ENCODE measurements around the gene KCNH3. TPM values are rescaled to one million over a fixed set of nuclear protein-coding genes. Genes with fewer than 3 reads are reported as not detected.

Gene KCNH3
- total and polyA plus RNA-seq, 2 of the 4 experiments (the other 2 are of a cell fraction): 0.10 TPM; not detected in 1

DNA sequence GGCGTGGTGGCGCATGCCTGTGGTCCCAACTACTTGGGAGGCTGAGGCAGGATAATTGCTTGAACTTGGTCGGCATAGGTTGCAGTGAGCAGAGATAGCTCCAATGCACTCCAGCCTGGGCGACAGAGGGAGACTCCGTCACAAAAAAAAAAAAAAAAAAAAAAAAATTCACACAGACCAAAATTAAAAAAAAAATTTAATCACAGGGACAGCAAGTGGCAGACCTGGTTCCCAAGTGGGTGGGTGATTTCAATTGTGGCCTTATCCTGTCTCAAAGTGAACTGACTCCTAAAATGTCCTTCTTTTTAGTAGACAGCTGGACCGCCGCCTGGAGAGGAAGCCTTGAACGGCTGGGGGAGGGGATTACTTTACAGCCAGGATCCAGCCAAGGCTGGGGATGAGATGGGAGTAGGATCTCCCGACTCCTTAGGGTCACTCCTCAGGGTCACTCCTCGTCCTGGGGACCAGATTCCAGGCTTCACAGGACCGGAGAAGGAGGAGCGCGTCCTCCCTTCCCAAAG is 1.5 kb upstream of the KCNH3 start:
- Histone ChIP-seq H2BK120ac (ENCODE audit: low read depth, low read length) (no peak overlapping the region), H2BK5ac (ENCODE audit: low read depth, low read length, poor library complexity, severe bottlenecking) (no peak overlapping the region), H3K14ac (replicated peaks; ENCODE audit: low read depth, low read length) (no peak overlapping the region), H3K4ac (ENCODE audit: low read depth, low read length) (no peak overlapping the region), H2AK5ac (ENCODE audit: low read depth, low read length) (no peak overlapping the region), H3K9me1 (ENCODE audit: insufficient read depth, low read length) (no peaks in the 10 kb centered on the region), H4K8ac (ENCODE audit: low read depth in 2 of 2, low read length in 2 of 2) (no peak overlapping the region), H2AFZ (replicated peaks; ENCODE audit: low read length, poor library complexity) (peak overlapping the region; percentile 80), H4K5ac (ENCODE audit: low read depth, low read length) (no peak overlapping the region), H3K9ac (ENCODE audit: low read depth, low read length) (no peak overlapping the region), H3K9me3 (ENCODE audit: control insufficient read depth, insufficient read depth, low read length) (no peaks in the 10 kb centered on the region), H4K91ac (ENCODE audit: insufficient read depth, low read depth, low read length) (no peak overlapping the region), H3K18ac (ENCODE audit: low read depth, low read length) (no peak overlapping the region), H3K4me3 (ENCODE audit: insufficient read depth, low read depth, low read length) (peak overlapping the region; percentile 15; the same call in 1 of the 2 replicates), H2AK9ac (replicated peaks; ENCODE audit: low read depth, low read length, poor library complexity) (peak overlapping the region; percentile 75), H3K27me3 (ENCODE audit: control insufficient read depth, insufficient read depth, low read length) (peaks cover 43% of the 10 kb centered on the region), H2BK20ac (ENCODE audit: low read depth, low read length) (no peak overlapping the region), H3K27ac (ENCODE audit: insufficient read depth, low read length) (no peak overlapping the region), H3K4me1 (ENCODE audit: control insufficient read depth, insufficient read depth, low read length) (0 out of 2 replicates have a peak, but pooled peaks cover 2% of the 10 kb centered on the region), H3K23ac (ENCODE audit: low read depth, low read length) (0 out of 2 replicates have a peak overlapping the region, but pooled peaks have one; percentile 57), H4K20me1 (ENCODE audit: insufficient read depth, low read length) (no peaks in the 10 kb centered on the region; the same call in 1 of the 2 replicates), H3K4me2 (ENCODE audit: low read depth, low read length) (peak overlapping the region; percentile 56), H2BK15ac (ENCODE audit: low read depth, low read length) (no peak overlapping the region), H3K36me3 (ENCODE audit: control insufficient read depth, insufficient read depth, low read length) (no peaks in the 10 kb centered on the region), H3K79me1 (ENCODE audit: low read depth in 1 of 2, low read length in 2 of 2) (no peaks in the 10 kb centered on the region), H3K56ac (ENCODE audit: extremely low read depth, insufficient read depth, low read length) (no peak overlapping the region)
- no peak for ATAC-seq (ENCODE audit: low read depth)
- no peak for DNase-seq
- CTCF ChIA-PET: interaction anchor here (1.3 kb wide), 1 partner anchor 179 kb away, joined by 4 read pairs; no protein-coding TSS in a partner anchor
- dilution Hi-C loops (cut with HindIII; ENCODE audit: low sequenced_read_pairs, unreplicated experiment): no loop called here
- no TSS peak for BruUV-seq (replicated peaks)
- POLR2A ChIA-PET (ENCODE audit: unreplicated experiment): no interaction called here
- intact Hi-C loops (cut with micrococcal nuclease): no loop called here
- in situ Hi-C loops (cut with MboI; ENCODE audit: low sequenced_read_pairs): no loop called here
- TF ChIP-seq, protein P1, sequence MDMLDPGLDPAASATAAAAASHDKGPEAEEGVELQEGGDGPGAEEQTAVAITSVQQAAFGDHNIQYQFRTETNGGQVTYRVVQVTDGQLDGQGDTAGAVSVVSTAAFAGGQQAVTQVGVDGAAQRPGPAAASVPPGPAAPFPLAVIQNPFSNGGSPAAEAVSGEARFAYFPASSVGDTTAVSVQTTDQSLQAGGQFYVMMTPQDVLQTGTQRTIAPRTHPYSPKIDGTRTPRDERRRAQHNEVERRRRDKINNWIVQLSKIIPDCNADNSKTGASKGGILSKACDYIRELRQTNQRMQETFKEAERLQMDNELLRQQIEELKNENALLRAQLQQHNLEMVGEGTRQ (IDR thresholded peaks at IDR 0.05; ENCODE audit: low read depth, low read length): no peak
- no peak for TF ChIP-seq POLR2A (IDR thresholded peaks at IDR 0.05; ENCODE audit: low read depth, low read length)
- no peak for TF ChIP-seq BHLHE40 (IDR thresholded peaks at IDR 0.05; ENCODE audit: low read depth, low read length)
- no peak for TF ChIP-seq RCOR1 (IDR thresholded peaks at IDR 0.05; ENCODE audit: insufficient replicate concordance, low read length)
- TF ChIP-seq MXI1 (IDR thresholded peaks at IDR 0.05; ENCODE audit: borderline replicate concordance, low read depth, low read length): no peak
- TF ChIP-seq, protein P2, sequence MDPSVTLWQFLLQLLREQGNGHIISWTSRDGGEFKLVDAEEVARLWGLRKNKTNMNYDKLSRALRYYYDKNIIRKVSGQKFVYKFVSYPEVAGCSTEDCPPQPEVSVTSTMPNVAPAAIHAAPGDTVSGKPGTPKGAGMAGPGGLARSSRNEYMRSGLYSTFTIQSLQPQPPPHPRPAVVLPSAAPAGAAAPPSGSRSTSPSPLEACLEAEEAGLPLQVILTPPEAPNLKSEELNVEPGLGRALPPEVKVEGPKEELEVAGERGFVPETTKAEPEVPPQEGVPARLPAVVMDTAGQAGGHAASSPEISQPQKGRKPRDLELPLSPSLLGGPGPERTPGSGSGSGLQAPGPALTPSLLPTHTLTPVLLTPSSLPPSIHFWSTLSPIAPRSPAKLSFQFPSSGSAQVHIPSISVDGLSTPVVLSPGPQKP (IDR thresholded peaks at IDR 0.05; ENCODE audit: borderline replicate concordance, low read depth, low read length): no peak
- TF ChIP-seq NFE2L2 (IDR thresholded peaks at IDR 0.05; ENCODE audit: low read depth, low read length): no peak
- no peak for TF ChIP-seq FOS (IDR thresholded peaks at IDR 0.05; ENCODE audit: low read depth, low read length)
- TF ChIP-seq, protein P3, sequence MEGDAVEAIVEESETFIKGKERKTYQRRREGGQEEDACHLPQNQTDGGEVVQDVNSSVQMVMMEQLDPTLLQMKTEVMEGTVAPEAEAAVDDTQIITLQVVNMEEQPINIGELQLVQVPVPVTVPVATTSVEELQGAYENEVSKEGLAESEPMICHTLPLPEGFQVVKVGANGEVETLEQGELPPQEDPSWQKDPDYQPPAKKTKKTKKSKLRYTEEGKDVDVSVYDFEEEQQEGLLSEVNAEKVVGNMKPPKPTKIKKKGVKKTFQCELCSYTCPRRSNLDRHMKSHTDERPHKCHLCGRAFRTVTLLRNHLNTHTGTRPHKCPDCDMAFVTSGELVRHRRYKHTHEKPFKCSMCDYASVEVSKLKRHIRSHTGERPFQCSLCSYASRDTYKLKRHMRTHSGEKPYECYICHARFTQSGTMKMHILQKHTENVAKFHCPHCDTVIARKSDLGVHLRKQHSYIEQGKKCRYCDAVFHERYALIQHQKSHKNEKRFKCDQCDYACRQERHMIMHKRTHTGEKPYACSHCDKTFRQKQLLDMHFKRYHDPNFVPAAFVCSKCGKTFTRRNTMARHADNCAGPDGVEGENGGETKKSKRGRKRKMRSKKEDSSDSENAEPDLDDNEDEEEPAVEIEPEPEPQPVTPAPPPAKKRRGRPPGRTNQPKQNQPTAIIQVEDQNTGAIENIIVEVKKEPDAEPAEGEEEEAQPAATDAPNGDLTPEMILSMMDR (conservative IDR thresholded peaks at IDR 0.05; ENCODE audit: low read depth, low read length): no peak
- no peak for TF ChIP-seq MAFK (IDR thresholded peaks at IDR 0.05; ENCODE audit: low read depth, low read length)
- TF ChIP-seq MAZ (IDR thresholded peaks at IDR 0.05; ENCODE audit: borderline replicate concordance, low read depth, low read length): no peak
- TF ChIP-seq SMC3 (IDR thresholded peaks at IDR 0.05; ENCODE audit: low read depth, low read length): no peak
- TF ChIP-seq RAD21 (IDR thresholded peaks at IDR 0.05; ENCODE audit: low read length): no peak
- no peak for TF ChIP-seq CEBPB (IDR thresholded peaks at IDR 0.05; ENCODE audit: low read depth, low read length)
- TF ChIP-seq RFX5 (IDR thresholded peaks at IDR 0.05; ENCODE audit: low read depth, low read length): no peak
- no peak for TF ChIP-seq CHD1 (IDR thresholded peaks at IDR 0.05; ENCODE audit: low read depth, low read length)
- WGBS, 2 experiments (ENCODE audit: extremely low coverage in 2 of 2, insufficient read length in 1 of 2): no CpG with 5 or more reads among the region's 13 CpGs
